HG02588 (cell line): ENCODE results near the gene USP46.

Source experiments
- ATAC-seq: cut with Tn5 transposase; IDR thresholded peaks from one replicate; pipeline ENCODE4 v1.9.1; 2021; ENCODE audit warnings: mild to moderate bottlenecking, moderate library complexity; ENCODE audit not compliant: unreplicated experiment

USP46 gene

DNA sequence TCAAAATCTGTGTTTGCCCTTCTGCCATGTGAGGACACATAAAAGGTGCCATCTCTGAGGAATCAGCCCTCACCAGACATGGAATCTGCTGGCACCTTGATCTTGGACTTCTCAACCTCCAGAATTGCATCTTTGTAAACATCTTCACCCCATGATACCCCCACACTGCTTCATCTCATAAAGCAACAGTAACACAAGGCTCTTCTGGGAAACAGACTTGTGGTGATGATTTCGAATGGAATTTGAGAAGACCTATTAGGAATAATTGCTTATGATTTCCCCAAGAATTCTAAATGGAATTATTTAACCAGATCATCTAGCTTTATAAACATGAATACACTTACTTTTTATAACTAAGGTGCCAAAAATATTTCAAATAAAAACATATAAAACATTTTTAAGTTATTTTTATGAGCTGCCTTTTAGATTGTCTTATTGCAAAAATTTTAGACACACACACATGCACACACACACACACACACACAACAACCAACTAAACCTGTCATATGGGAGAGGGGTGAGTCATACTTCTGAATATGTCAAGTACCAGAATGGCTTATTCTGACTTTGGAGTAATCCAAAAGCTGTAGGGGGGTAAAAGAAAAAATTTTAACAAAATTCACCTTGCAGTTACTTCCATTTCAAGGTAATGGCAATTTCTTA, 82.0 kb downstream of the USP46 start:
- ATAC-seq, result no peak

DNA sequence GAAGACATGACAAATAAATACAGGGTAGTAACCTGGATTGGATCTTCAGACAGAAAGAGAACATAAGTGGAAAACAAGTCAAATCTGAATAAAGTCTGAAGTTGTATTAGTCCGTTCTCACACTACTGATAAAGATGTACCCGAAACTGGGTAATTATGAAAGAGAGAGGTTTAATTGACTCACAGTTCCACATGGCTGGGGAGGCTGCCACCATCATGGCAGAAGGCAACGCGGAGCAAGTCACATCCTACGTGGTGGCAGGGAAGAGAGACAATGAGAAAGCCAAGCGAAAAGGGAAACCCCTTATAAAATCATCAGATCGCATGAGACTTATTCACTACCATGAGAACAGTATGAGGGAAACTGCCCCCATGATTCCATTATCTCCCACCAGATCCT, 82.8 kb downstream of the USP46 start:
- ATAC-seq, result no peak

DNA sequence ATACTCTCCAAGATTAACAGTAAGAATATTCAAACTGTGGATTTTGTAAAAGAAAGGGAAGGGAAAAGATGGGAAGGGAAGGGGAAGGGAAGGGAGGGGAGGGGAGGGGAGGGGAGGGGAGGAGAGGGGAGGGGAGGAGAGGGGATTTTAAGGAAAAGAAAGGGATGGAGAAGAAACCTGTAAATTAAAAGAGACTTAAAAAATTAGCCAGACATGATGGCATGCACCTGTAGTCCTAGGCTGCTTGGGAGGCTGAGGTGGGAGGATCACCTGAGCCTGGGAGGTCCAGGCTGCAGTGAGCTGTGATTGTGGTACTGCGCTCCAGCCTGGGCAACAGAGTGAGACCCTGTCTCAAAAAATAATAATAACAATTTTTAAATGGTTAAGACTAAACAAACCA, 83.7 kb downstream of the USP46 start:
- no peak for ATAC-seq

DNA sequence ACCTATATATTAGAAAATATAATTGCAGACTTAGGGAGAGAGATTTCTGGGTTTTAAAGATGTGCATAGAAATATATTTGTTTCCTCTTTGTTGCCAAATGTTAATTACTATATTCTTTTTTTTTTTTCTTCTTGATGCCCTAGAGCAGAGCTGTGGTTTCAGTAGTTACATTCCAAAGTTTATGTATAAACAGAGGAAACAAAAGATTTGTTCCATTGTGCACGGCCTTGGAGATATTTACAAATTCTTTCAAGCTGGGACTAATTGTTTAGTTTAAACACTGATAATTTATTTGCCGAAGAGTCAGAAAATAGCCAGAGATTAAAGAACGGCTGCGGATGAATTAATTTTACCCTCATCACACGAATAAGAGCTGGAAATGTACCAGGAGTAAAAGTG, 85.1 kb downstream of the USP46 start:
- ATAC-seq, result no peak

DNA sequence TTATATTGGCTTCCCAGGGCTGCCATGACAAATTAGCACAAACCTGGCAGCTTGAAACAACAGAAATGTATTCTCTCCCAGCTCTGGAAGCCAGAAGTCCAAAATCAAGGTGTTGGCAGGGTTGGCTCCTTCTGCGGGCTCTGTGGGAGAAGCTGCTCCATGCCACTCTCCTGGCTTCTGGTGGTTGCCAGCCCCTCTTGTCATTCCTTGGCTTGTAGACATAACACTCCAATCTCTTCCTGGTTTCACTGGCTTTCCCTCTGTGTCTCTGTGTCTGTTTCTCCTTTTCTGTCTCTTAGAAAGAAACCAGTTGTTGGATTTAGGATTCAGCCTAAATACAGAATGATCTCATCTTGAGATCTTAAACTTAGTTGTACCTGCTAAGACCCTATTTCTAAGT, 85.5 kb downstream of the USP46 start:
- ATAC-seq, result no peak

DNA sequence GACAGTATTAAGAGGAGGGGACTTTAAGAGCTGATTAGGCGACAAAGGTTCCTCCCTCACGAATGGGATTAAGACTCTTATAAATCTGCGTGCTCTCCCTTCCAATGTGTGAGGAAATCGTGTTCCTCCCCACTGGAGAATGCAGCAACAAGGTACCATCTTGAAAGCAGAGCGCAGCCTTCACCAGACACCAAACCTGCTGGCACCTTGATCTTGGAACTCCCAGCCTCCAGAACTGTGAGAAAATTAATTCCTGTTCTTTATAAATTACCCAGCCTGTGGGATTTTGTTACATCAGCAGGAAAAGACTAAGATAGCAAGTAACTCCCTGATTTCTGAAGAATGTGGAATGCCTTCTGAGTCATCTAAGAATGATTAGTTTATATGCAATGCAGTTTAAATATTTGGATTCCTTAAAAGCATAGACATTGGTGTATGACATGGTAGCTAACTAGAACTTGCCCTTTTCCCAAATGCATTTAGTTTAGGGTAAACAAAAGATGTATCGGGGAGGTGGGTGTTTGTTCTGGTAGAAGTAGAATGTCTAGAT, 86.1 kb downstream of the USP46 start:
- no peak for ATAC-seq

DNA sequence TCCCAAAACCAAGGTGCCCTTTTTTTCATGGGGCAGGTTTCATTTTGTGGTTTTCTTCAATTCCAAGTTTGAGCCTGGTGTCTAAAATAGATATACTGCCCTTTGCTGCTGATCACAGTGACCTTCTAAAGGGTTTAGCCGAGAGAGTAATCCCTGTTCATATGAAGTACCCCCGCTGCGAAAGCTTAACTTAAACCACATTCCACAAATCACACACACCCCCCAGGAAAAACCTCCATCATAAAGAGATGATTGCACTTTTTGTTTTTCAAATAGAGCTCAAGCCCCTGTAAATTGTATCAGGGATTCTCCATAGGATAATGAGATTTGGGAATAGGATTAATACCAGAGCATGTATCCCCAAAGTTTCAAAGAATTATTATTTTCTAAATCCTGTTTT, 90.8 kb downstream of the USP46 start:
- no peak for ATAC-seq

DNA sequence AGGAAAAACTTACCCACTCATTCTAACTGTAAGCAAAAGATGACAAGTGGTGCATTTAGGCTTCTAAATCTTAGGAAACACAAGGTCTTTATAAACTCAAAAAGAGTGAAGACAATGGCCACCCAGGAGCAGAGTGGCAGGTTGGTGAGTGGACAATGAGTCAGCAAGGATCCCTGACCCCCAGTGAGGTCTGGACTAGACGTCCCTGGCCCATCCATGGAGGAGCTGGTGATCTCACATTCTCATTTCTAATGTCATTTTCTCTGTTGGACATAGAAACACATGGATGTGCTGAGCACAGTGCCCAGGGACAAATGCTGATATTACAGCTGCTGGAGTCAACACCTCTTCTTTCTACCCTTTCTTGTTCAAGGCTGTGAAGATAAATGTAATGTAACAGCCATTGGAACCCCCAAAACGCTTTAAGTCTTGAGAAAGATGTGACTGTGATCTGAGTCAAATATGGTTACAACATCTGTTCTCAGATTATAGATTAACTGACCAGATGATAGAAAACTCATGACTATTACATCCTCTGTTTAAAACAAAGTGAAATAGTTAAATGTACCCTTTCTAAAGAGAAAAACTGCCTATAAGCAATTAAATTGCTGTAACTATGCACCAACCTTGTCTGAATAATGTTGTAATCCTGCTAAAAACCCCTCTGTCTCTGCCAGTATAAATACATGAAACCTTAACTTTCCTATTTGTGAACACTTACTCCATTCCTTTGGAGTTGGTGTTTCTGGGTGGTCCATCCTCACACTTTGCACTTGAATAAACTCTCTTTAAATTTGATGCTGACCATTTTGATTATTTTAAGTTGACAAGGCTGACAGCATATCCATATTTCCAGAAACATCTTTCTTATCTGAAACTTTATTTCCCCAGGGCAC, 92.7 kb downstream of the USP46 start:
- ATAC-seq, result no peak

DNA sequence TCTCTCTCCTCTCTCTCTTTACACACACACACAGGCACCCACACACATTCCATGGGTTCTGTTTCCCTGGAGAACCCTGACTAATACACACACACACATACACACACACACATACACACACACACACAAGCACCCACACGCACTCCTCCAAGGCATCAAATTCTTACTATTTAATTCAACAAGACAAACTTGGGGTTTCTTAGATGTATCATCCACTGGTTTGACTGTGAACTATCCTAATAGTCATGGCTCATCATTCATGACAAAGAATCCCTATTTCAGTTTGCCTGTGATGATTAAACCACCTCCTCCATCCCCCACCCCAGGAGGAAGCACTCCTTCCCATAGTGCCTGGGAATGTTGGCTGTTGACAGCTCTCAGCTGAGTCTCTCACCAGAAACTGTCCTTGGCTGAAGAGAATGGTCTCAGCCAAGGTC, 98.2 kb downstream of the USP46 start:
- no peak for ATAC-seq

DNA sequence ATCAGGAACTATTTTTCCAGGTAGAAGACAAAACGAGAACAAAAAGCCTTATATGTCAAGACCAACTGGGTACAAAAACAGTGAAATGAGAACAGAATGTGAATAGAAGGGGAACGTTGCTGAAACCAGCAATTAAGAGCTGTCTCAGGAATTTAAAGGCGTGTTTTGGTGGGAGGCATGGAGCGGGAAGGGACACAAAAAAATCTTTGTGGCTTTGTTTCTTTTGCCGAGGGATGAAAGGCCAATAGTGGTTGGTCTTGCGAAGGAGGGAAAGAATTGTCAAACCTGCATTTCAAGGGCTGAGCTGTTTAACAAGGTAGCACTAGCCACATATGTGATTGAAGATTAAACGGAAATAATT, 103.8 kb downstream of the USP46 start:
- no peak for ATAC-seq

DNA sequence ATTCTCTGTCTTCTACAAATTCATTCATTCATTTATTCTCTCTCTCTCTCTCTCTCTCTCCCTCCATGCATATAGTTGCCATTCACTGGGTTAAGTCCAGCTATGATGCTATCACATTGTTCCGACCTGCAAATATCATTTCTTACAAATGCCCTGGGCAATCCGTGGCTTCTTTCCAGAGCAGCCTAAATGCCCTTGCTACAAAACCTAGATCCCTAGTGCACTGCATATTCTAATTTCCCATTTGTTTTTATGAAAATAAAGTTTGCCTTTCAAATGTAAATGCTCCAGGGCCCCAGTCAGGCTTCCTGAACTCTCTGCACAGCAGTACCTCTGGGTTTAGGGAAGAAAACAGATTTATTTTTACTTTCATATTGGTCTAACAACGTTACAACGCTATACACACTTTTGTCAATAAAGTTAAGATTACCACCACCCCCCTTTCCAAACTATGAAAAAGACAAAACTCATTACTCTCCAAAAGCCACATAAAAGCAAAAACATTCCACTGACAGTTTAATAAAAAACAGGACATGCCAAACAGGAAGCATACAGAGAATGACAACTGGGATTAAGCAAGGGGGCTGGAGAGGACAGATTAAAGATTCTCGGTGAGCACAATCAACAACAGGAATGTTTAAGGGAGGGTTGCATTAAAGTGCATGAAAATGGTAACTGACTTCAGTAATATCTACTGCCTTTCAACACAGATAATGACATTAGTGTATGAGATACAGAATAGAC, 104.3 kb downstream of the USP46 start:
- no peak for ATAC-seq

DNA sequence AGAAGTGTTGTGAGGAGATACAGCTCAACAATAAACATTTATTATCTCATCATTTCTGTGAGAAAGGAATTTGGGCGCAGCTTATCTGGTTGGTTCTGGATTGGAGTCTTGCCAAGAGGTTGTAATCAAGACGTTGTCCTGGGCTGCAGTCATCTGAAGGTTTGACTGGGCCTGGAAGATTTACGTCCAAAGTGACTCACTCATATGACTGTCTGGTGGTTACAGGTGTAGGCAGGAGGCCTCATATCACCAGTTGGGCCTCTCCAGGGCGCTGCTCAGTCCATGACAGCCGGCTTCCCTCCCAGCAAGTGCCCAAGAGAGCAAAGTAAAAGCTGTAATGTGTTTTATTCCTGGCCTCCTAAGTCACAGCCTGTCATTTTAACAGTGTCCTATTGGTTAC, 106.3 kb downstream of the USP46 start:
- no peak for ATAC-seq

DNA sequence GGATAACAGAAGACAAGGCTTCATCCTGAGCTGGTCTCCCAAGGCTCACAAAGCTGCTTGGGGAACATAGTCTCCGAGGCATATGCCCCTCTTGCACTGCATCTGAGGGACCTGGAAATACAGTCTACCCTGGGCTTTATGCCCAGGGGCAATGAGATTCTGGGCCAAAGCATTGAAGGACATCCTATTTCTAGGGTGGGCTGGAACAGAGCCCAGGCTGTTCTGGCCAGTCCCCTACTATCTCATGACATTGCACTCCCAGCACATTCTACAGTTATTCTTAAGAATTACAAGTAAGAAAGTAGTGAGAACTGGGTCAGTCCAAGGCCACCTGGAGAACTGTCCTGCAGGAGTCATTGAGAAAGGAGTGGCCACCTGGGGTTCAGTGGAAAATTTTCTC, 107.6 kb downstream of the USP46 start:
- ATAC-seq, result no peak

DNA sequence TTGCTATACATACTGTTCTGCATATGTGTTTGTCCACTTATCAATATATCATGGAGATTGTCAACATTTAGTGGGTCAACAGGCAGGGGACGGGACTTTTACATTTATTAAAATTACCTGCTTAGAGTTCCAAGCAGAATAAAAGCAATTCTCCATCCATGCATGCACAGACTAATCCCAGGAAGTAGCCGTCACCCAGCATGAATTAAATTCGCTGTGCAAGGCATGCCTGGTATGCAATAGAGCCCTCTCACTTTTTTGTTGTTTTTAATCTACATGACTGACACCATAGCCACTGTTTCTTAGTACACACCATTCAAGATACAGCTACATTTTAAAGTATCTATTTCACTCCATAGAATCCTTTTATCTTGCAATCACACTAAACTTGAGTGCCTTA, 108.9 kb downstream of the USP46 start:
- ATAC-seq, result no peak

DNA sequence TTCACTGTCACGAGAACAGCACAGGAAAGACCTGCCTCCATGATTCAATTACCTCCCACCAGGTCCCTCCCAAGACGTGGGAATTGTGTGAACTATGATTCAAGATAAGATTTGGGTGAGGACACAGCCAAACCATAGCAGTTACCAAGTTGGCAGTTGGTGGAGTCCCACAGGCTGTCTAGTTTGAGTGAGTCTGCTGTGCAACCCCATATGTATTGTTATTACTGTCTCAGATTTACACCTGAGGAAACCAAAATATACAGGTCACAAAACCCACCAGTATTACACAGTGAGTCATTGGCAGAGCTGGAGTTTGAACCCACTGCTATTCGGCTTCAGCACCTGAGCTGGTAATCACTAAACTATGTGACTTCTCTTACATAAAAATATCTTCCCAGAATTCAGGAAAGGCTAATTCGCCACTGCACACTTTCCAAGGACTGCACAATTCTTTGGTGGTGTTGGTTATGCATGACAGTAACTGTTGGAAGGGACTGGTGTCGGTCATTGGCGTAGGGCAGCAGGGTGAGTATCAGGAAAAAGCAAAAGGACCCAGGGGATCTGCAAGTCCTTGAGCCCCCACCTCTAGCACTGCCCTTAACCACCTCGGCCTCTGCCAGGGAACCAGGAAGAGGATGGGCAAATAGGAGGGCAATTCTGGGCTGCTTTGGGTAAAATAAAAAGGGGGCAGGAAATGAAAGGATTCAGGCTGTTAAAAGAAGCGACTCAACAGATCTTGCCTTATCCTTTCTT, 110.1 kb downstream of the USP46 start:
- ATAC-seq, result no peak

DNA sequence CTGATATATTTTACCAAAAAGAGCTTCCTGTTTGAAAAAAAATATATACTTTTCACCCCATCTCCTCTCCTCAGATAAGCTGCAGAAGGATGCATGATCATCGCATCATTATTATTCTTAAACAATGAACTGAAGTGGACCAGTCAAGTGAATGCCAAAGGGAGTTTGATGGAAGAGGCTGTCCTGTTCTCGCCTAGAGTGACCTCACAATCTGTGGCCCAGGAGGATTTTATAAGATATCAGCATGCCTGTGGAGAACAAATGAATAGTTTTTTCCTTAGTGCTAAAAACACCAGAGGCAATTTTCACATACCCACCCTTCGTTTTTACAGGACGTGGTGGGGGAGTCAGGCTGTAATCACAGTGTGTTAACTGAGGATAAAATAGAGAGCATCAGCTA, 112.7 kb downstream of the USP46 start:
- ATAC-seq, result no peak

DNA sequence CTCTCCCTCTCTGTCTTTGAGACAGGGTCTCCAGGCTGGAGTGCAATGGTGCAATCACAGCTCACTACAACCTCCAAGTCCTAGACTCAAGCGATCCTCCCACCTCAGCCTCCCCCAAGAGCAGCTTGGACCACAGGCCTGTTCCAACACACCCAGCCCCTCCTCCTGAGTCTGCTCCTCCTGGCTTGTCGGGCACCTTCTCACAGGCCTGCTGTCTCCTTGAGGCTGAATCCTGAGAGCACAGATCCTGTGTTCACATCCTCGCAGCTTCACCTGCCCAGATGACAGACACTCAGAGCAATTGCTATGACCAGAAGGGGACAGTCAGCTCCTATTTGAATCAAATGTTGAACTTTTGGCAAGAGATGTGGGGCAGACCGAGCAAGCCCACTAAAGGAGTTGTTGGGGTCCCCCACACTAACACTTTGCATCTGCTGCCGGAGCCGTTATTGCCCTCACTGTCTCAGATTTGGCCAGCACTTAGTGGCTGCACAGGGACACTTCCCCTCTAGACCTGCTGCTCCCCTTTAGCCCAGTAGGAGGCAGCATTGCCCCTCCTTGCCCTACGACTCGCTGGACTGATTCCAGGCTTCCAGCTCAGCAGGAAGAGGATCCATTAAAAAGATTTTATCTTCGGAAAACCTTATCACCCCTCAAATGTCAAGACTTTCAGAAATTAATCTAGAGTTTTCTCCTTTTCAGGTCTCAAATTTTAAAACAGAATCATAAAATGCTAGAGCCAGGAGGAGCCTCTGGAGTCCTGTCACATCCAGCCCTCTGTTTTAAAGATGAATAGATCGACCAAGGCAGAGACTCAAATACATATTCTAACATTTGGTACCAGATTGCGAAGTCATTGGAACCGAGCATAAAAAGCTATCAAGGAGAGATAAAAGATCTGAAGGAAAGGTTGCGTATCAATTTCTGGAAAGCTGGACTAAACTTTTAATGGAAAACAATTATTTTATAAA, 113.7 kb downstream of the USP46 start:
- peak; percentile 77 for ATAC-seq
